ENCODE data around the gene ZNF487.

The ZNF487 gene

DNA sequence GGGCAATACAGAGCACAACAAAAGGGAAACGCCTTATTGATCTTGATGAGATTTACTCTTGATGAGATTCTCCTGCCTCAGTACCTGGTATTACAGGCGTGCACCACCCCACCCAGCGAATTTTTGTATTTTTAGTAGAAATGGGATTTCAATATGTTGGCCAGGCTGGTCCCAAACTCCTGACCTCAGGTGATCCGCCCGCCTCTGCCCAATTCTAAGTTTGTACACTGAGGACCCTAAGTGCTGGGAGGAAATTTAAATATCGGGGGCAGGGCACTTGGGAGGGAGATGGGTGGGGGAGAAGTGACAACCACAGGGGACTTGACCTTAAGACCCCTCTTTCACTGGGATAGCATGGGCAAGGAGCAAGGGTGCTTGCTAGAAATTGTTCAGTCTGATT, 42.0 kb upstream of the ZNF487 start:
- Histone ChIP-seq H3K79me2 (ENCODE audit: insufficient read depth, low read depth) (peaks cover 74% of the 10 kb centered on the region), H3K27ac (no peak overlapping the region), H3K4me2 (no peak overlapping the region)

GRCh38 chr10:43395571-43396060, 41.3 kb upstream of the ZNF487 start:
- H3K27me3 ChIP-seq (ENCODE audit: insufficient read depth, low read depth): no peaks in the 10 kb centered on the region
- H2AFZ ChIP-seq (ENCODE audit: low read depth): no peak overlapping the region
- H3K4me3 ChIP-seq (IDR thresholded peaks at IDR 0.05; ENCODE audit: insufficient read depth, low read depth, low read length): no peak overlapping the region
- peak overlapping the region; percentile 58; the same call in 1 of the 2 replicates for H3K27ac ChIP-seq
- H3K36me3 ChIP-seq (ENCODE audit: insufficient read depth): peaks cover 23% of the 10 kb centered on the region; the same call in 1 of the 2 replicates
- H3K9ac ChIP-seq: peak overlapping the region; percentile 60; the same call in 1 of the 2 replicates
- no peak for TF ChIP-seq CTCF (conservative IDR thresholded peaks at IDR 0.05; ENCODE audit: low read depth, low read length)
- peak overlapping the region; percentile 13; the same call in 1 of the 2 replicates for H3K4me2 ChIP-seq
- peaks cover 9% of the 10 kb centered on the region for H3K4me1 ChIP-seq (ENCODE audit: low read depth, poor library complexity, severe bottlenecking)
- H3K79me2 ChIP-seq (ENCODE audit: insufficient read depth, low read depth): peaks cover 80% of the 10 kb centered on the region
- peaks cover 14% of the 10 kb centered on the region for H4K20me1 ChIP-seq (ENCODE audit: insufficient read depth)

More for the DNA sequence above, 42.0 kb upstream of the ZNF487 start:
- Histone ChIP-seq H2AFZ (ENCODE audit: low read depth) (no peak overlapping the region), H3K27me3 (ENCODE audit: insufficient read depth, low read depth) (no peaks in the 10 kb centered on the region), H4K20me1 (ENCODE audit: insufficient read depth) (peaks cover 10% of the 10 kb centered on the region; the same call in 1 of the 2 replicates), H3K36me3 (ENCODE audit: insufficient read depth) (peaks cover 26% of the 10 kb centered on the region; the same call in 1 of the 2 replicates), H3K4me3 (IDR thresholded peaks at IDR 0.05; ENCODE audit: insufficient read depth, low read depth, low read length) (no peak overlapping the region), H3K4me1 (ENCODE audit: low read depth, poor library complexity, severe bottlenecking) (peaks cover 9% of the 10 kb centered on the region), H3K9ac (no peak overlapping the region)
- no peak for TF ChIP-seq CTCF (conservative IDR thresholded peaks at IDR 0.05; ENCODE audit: low read depth, low read length)

- H3K9ac ChIP-seq: peak overlapping the region; percentile 60; the same call in 1 of the 2 replicates
- no peaks in the 10 kb centered on the region for H3K27me3 ChIP-seq (ENCODE audit: insufficient read depth, low read depth)
- H3K4me3 ChIP-seq (IDR thresholded peaks at IDR 0.05; ENCODE audit: insufficient read depth, low read depth, low read length): no peak overlapping the region
- peak overlapping the region; percentile 65 for H3K27ac ChIP-seq
- peaks cover 21% of the 10 kb centered on the region for H4K20me1 ChIP-seq (ENCODE audit: insufficient read depth)
- H3K4me1 ChIP-seq (ENCODE audit: low read depth, poor library complexity, severe bottlenecking): peaks cover 9% of the 10 kb centered on the region
- peaks cover 19% of the 10 kb centered on the region; the same call in 1 of the 2 replicates for H3K36me3 ChIP-seq (ENCODE audit: insufficient read depth)
- TF ChIP-seq CTCF (conservative IDR thresholded peaks at IDR 0.05; ENCODE audit: low read depth, low read length): no peak
- peaks cover 87% of the 10 kb centered on the region for H3K79me2 ChIP-seq (ENCODE audit: insufficient read depth, low read depth)
- no peak overlapping the region for H2AFZ ChIP-seq (ENCODE audit: low read depth)
- no peak overlapping the region for H3K4me2 ChIP-seq
Observed at GRCh38 chr10:43396061-43396927, 40.6 kb upstream of the ZNF487 start.

DNA sequence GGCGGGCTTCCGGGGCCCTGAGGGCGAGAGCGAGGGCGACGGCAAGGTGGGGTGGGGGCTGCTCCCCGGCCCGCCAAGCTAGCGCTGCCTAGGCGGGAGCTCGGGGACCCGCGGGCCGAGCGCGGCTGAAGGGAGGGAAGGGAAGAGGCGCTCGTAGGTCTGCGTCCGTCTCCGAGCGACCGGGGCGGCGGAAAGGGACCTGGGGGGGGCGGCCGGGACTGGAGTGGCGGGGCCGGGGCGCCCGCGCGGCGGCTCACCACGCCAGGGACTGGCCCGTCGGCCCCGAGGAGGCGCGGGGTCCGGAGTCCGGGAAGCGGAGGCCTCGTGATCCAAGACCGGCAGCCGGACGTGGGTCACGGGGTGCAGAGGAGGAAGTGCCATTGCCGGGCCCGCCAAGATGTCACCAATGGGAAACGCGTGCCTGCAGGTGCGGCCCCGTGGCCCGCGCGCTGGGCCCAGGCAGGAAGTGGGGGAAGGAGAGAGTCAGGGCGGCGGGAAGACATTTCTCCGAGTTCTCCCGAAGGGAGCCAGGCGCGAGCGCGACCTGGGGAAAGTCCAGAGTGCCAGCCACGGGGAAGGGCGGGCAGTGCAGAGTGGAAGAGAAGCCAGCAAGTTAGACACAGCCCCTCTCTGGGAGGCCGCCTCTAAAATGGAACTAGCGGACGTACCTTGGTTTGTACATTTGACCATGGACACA, 39.8 kb upstream of the ZNF487 start:
- Histone ChIP-seq H3K4me2 (peak overlapping the region; percentile 14), H3K4me3 (IDR thresholded peaks at IDR 0.05; ENCODE audit: insufficient read depth, low read depth, low read length) (no peak overlapping the region), H3K4me1 (ENCODE audit: low read depth, poor library complexity, severe bottlenecking) (peaks cover 15% of the 10 kb centered on the region), H3K9ac (peak overlapping the region; percentile 60), H3K36me3 (ENCODE audit: insufficient read depth) (peaks cover 19% of the 10 kb centered on the region; the same call in 1 of the 2 replicates), H3K27me3 (ENCODE audit: insufficient read depth, low read depth) (no peaks in the 10 kb centered on the region), H2AFZ (ENCODE audit: low read depth) (no peak overlapping the region), H3K79me2 (ENCODE audit: insufficient read depth, low read depth) (peaks cover 95% of the 10 kb centered on the region), H4K20me1 (ENCODE audit: insufficient read depth) (peaks cover 29% of the 10 kb centered on the region), H3K27ac (peak overlapping the region; percentile 65)
- no peak for TF ChIP-seq CTCF (conservative IDR thresholded peaks at IDR 0.05; ENCODE audit: low read depth, low read length)
